ENCODE results near the gene OIP5. TPM values are rescaled to one million over a fixed set of nuclear protein-coding genes. Genes with fewer than 3 reads are reported as not detected.
"Not testable (repeated sequence)": the region's sequence is repeated elsewhere in the genome, so short reads cannot be mapped to it uniquely, and the experiment has no call there.

Gene OIP5
- total and polyA plus RNA-seq, 2 donors from 2014 or later: 0.94 TPM; not detected in 1

GRCh38 chr15:41276831-41277230 is 55.6 kb downstream of the OIP5 start:
- no peak overlapping the region for H3K27ac ChIP-seq (ENCODE audit: low read depth in 2 of 2, low read length in 2 of 2)
- H3K27me3 ChIP-seq (ENCODE audit: control insufficient read depth, insufficient read depth, low read length): no peaks in the 10 kb centered on the region
- FAIRE-seq (no peak), DNase-seq (no peak)
- TF ChIP-seq CTCF (IDR thresholded peaks at IDR 0.05; ENCODE audit: borderline replicate concordance, extremely low read depth, insufficient read depth): no peak
- intact Hi-C loops (cut with DNase I): no loop called here
- H3K4me1 ChIP-seq (ENCODE audit: control insufficient read depth in 2 of 3, insufficient read depth in 2 of 3, low read depth in 1 of 3, low read length in 3 of 3): no peaks in the 10 kb centered on the region
- peaks cover 3 to 14% (median 5%) of the 10 kb centered on the region in 3 donors for H3K36me3 ChIP-seq (ENCODE audit: control insufficient read depth in 2 of 3, insufficient read depth in 3 of 3, low read length in 3 of 3)
- no peaks in the 10 kb centered on the region for H3K9me3 ChIP-seq (ENCODE audit: control insufficient read depth in 2 of 3, insufficient read depth in 1 of 3, low read length in 3 of 3)
- H3K9ac ChIP-seq (ENCODE audit: low read length in 3 of 3): no peak overlapping the region
- H3K4me3 ChIP-seq (ENCODE audit: low read length in 3 of 3): no peak overlapping the region

GRCh38 chr15:41269887-41270286 is 62.5 kb downstream of the OIP5 start:
- no peaks in the 10 kb centered on the region for H3K4me1 ChIP-seq (ENCODE audit: control insufficient read depth in 2 of 3, insufficient read depth in 2 of 3, low read depth in 1 of 3, low read length in 3 of 3)
- TF ChIP-seq CTCF (IDR thresholded peaks at IDR 0.05; ENCODE audit: borderline replicate concordance, extremely low read depth, insufficient read depth): no peak
- no peak overlapping the region for H3K27ac ChIP-seq (ENCODE audit: low read depth in 2 of 2, low read length in 2 of 2)
- intact Hi-C loops (cut with DNase I): no loop called here
- H3K27me3 ChIP-seq (ENCODE audit: control insufficient read depth, insufficient read depth, low read length): no peaks in the 10 kb centered on the region
- H3K36me3 ChIP-seq (ENCODE audit: control insufficient read depth in 2 of 3, insufficient read depth in 3 of 3, low read length in 3 of 3): peaks cover 0 to 6% (median 6%) of the 10 kb centered on the region in 3 donors
- FAIRE-seq: no peak
- H3K4me3 ChIP-seq (ENCODE audit: low read length in 3 of 3): no peak overlapping the region
- no peak overlapping the region for H3K9ac ChIP-seq (ENCODE audit: low read length in 3 of 3)
- H3K9me3 ChIP-seq (ENCODE audit: control insufficient read depth in 2 of 3, insufficient read depth in 1 of 3, low read length in 3 of 3): no peaks in the 10 kb centered on the region
- no peak for DNase-seq

GRCh38 chr15:41263891-41264351 is 68.5 kb downstream of the OIP5 start:
- Histone ChIP-seq H3K9me3 (ENCODE audit: control insufficient read depth in 2 of 3, insufficient read depth in 1 of 3, low read length in 3 of 3) (no peaks in the 10 kb centered on the region), H3K27ac (ENCODE audit: low read depth in 2 of 2, low read length in 2 of 2) (no peak overlapping the region), H3K36me3 (ENCODE audit: control insufficient read depth in 2 of 3, insufficient read depth in 3 of 3, low read length in 3 of 3) (peaks cover 0 to 21% (median 14%) of the 10 kb centered on the region in 3 donors), H3K27me3 (ENCODE audit: control insufficient read depth, insufficient read depth, low read length) (no peaks in the 10 kb centered on the region), H3K4me1 (ENCODE audit: control insufficient read depth in 2 of 3, insufficient read depth in 2 of 3, low read depth in 1 of 3, low read length in 3 of 3) (no peaks in the 10 kb centered on the region), H3K4me3 (ENCODE audit: low read length in 3 of 3) (no peak overlapping the region), H3K9ac (ENCODE audit: low read length in 3 of 3) (no peak overlapping the region)
- FAIRE-seq: no peak
- intact Hi-C loops (cut with DNase I): no loop called here
- no peak for DNase-seq
- TF ChIP-seq CTCF (IDR thresholded peaks at IDR 0.05; ENCODE audit: borderline replicate concordance, extremely low read depth, insufficient read depth): no peak

GRCh38 chr15:41262571-41262970 is 69.8 kb downstream of the OIP5 start:
- H3K9me3 ChIP-seq (ENCODE audit: control insufficient read depth in 2 of 3, insufficient read depth in 1 of 3, low read length in 3 of 3): no peaks in the 10 kb centered on the region
- DNase-seq (no peak), FAIRE-seq (no peak)
- intact Hi-C loops (cut with DNase I): no loop called here
- H3K36me3 ChIP-seq (ENCODE audit: control insufficient read depth in 2 of 3, insufficient read depth in 3 of 3, low read length in 3 of 3): peaks cover 0 to 26% (median 20%) of the 10 kb centered on the region in 3 donors
- peaks cover 0 to 3% (median 0%) of the 10 kb centered on the region in 3 donors for H3K4me1 ChIP-seq (ENCODE audit: control insufficient read depth in 2 of 3, insufficient read depth in 2 of 3, low read depth in 1 of 3, low read length in 3 of 3)
- no peak overlapping the region for H3K27ac ChIP-seq (ENCODE audit: low read depth in 2 of 2, low read length in 2 of 2)
- H3K27me3 ChIP-seq (ENCODE audit: control insufficient read depth, insufficient read depth, low read length): no peaks in the 10 kb centered on the region
- no peak overlapping the region for H3K4me3 ChIP-seq (ENCODE audit: low read length in 3 of 3)
- no peak for TF ChIP-seq CTCF (IDR thresholded peaks at IDR 0.05; ENCODE audit: borderline replicate concordance, extremely low read depth, insufficient read depth)
- no peak overlapping the region for H3K9ac ChIP-seq (ENCODE audit: low read length in 3 of 3)

GRCh38 chr15:41260924-41261323 is 71.5 kb downstream of the OIP5 start:
- peaks cover 0 to 26% (median 20%) of the 10 kb centered on the region in 3 donors for H3K36me3 ChIP-seq (ENCODE audit: control insufficient read depth in 2 of 3, insufficient read depth in 3 of 3, low read length in 3 of 3)
- FAIRE-seq: not testable (repeated sequence)

More at GRCh38 chr15:41260924-41261323, 71.5 kb downstream of the OIP5 start:
- intact Hi-C loops (cut with DNase I); H3K27ac ChIP-seq (ENCODE audit: low read depth in 2 of 2, low read length in 2 of 2); H3K9me3 ChIP-seq (ENCODE audit: control insufficient read depth in 2 of 3, insufficient read depth in 1 of 3, low read length in 3 of 3); H3K27me3 ChIP-seq (ENCODE audit: control insufficient read depth, insufficient read depth, low read length); H3K4me1 ChIP-seq (ENCODE audit: control insufficient read depth in 2 of 3, insufficient read depth in 2 of 3, low read depth in 1 of 3, low read length in 3 of 3); H3K4me3 ChIP-seq (ENCODE audit: low read length in 3 of 3); DNase-seq; H3K9ac ChIP-seq (ENCODE audit: low read length in 3 of 3): not testable (repeated sequence)
